Activated CD4-positive, alpha-beta T cell treated with anti-CD3 and anti-CD28 coated beads for 24 hours (primary cell): ENCODE data around the gene IQSEC2.

Source experiments
- DNase-seq, 2 donors: peaks; one replicate each; pipeline ENCODE4 v3.0.0-alpha.2; 2020; ENCODE audit warnings: low read depth in 2 of 2

Gene IQSEC2

DNA sequence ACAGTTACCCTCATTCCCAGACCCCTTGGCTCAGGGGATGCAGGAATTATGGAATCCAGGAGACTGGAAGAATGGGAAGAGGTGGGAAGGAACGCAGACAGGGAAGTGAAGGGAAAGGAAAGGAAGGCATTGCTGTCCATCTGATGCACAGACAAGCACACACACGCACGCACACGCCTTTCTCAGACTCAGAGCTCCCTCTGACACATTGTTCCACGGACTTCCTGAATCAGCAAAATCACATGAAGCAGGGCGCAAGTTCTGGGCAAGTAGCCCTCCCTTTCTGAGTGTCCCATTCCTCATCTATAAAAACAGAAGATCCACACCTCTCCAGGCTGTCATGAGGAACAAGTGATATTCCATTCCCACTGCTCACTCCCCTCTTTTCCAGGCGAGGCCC lies 13.2 kb downstream of the IQSEC2 start:
- DNase-seq: no peak

DNA sequence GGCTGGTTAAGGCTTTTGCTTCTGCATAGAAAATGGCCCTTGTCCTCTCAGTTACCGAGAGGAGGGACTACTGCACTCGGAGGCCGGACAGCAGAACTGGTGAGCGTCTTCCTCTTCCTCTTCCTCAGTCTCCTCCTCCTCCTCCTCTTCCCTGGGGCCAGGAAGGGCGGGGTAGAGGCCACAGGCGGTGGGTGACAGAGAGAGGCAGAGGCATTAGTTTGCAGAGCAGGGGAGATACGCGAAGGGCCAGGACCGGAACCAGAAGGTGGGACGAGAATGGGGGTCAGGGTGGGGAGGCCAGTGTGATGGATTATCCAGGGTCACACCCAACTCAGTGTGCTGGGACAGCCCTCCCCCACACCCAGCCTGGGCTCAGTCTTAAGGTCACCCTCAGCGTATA lies 14.5 kb downstream of the IQSEC2 start:
- DNase-seq: no peak

GRCh38 chrX:53265771-53266574 lies 15.4 kb downstream of the IQSEC2 start:
- no peak for DNase-seq

GRCh38 chrX:53263597-53264094 lies 17.7 kb downstream of the IQSEC2 start:
- peak in 1 of 2 donors; percentile 20 for DNase-seq

DNA sequence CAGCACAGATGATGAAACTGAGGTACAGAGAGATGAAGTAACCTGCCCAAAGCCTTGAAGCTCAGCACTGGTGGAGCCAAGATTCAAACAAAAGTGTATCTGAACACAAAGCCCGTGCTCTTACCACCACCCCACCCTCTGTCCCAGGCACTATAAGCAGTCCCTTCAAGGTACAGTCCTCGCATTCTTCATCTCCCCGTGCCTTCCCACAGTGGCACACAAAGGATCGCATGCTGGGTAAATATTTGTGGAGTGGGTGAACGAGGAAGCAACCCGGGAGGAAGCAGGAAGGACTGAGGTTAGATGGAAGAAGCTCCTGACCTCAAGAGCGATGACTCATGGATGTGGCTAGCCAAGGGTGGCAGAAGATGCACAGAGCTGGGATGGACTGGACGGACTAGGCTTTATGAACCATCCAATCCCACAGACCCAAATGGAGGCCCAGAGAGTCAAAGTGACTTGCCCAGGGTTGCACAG lies 18.4 kb downstream of the IQSEC2 start:
- no peak for DNase-seq

GRCh38 chrX:53262189-53262917 lies 19.0 kb downstream of the IQSEC2 start:
- DNase-seq: no peak

- no peak for DNase-seq
These were observed 19.9 kb downstream of the IQSEC2 start for GRCh38 chrX:53261355-53261972.

- DNase-seq: no peak
These were observed 20.5 kb downstream of the IQSEC2 start for GRCh38 chrX:53260836-53261235.

- DNase-seq: no peak
These were observed 23.5 kb downstream of the IQSEC2 start for GRCh38 chrX:53257670-53258423.

DNA sequence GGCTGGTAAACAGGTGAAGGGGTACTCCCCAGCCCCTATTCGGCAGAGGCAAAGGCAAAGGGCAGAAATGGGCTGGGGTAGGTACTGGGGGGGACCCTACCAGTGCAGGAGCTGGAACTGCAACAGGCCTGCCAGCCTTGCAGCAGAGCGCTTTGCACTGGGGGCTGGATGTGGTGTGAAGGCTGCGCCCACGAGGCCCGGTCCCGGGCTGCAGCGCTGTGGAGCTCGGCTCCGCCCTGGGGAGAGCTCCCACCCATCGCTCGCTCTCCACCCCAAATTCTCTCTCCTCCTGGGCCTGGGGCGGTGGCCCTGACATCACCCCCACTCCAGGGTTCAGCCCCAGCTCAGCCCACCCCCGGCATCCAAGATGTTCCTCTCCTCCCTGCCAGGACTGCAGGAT lies 24.2 kb downstream of the IQSEC2 start:
- no peak for DNase-seq

DNA sequence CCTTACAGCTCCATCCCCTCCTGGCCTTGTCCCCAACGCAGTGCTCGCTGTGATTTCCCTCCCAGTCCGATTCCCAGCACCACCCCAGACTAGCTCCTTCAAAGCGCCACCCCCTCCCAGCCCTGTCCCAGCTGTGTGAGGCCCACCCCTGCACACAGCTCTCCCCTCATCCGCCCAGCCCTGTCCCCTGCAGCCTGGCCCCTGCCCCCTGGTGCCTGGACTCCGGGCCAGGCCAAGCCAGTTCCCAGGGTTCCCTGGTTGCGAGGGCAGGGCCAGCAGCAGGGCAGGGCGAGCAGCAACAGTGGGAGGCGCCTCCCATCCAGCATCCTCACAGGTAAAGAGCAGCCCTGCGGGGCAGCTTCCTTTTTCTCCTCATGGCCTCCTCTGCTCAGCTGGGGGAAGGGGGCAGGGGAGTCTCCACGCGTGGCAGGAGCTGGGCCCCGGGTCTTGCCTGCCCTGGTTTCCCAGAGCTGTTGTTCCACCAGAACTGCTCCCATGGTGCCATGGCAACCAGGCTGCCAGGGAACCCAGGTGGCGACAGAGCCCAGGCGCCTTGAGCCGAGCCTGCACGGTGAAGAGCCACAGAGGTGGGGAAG lies 24.8 kb downstream of the IQSEC2 start:
- DNase-seq: no peak

- no peak for DNase-seq
These were observed 25.6 kb downstream of the IQSEC2 start for GRCh38 chrX:53255738-53256191.

GRCh38 chrX:53254570-53255461 lies 26.6 kb downstream of the IQSEC2 start:
- no peak for DNase-seq

DNA sequence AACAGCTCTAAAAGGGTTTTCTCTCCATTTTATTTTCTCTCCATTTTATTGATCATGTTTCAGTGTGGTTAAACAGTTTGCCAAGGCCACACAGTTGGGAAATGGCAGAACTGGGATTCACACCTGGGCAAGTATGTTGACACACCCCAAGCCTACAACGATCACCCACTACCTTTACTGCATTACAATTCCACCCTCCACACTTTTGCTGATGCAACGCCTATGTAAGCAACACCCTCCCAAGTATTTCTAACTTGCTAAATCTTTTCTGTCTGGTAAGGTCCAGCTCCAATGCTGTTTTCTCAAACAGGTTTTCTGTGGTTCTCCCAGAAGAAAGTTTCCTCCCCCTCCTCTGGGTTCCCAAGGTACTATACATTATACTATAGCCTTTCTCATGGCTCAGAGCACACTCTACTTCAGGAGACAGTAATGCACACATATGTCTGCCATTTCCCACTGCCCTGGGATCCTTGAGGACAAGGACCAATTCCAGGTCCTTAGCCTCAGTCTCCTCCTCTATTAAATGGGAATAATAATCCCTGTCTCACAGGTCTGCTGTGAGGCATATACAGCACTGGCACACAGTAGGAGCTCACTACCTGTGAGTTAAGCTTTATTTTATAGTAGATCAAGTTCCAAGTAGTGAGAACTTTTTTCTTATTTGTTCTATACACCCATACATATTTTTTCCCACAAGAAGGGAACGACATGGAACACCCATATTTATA lies 27.9 kb downstream of the IQSEC2 start:
- DNase-seq: no peak

DNA sequence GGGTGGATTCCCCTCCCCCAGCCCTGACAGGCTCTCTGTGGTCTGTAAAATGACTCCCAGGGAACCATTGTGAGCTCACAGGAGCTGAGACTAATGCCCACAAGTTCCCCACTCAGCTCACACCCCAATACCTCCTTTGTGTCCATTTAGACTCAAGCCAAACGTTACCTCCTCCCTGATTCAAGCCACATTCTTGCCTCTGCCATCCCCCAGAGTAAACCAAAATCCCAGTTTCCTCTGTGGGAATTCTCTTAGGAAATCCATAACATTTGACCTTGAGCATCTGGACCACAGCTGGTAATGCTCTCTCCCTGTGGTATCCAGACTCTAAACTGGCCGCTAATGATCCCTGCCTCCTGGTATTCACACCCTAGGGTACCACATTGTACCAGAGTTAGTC lies 30.1 kb downstream of the IQSEC2 start:
- DNase-seq: no peak

GRCh38 chrX:53250556-53250955 lies 30.8 kb downstream of the IQSEC2 start:
- DNase-seq: no peak

- no peak for DNase-seq
These were observed 31.9 kb downstream of the IQSEC2 start for GRCh38 chrX:53249408-53250042.

GRCh38 chrX:53247928-53248327 lies 33.5 kb downstream of the IQSEC2 start:
- DNase-seq: no peak

DNA sequence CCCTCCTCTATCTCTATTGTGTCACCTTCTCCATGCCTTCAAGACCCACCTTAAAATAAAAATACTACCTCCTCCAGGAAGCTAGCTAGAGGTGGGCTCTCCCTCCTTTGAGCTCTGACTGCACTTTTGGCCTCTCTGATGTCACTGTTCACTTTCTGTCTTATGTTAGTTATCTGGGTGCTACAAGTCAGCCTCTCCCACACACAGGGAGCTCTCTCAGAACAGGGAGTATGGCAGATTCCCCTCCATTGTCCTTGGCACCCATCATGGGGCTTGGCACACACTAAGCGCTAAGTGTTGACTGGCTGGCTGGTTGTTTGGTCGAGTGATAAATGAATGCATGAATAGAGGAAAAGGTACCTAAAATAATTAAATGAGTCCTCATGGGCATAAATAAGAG lies 35.2 kb downstream of the IQSEC2 start:
- no peak for DNase-seq
